OCI-LY7 (cell line): ENCODE data around the gene TLR1.

Experiments used
- EZH2phosphoT487 ChIP-seq: fragments of 200-600 bp; sonication (generic); IDR thresholded peaks from 2 replicates; pipeline ENCODE4 v1.6.1; 2018; ENCODE audit warnings: low read depth, borderline replicate concordance, mild to moderate bottlenecking, mixed run types, antibody characterized with exemption, low read length, moderate library complexity, mixed read lengths
- TF ChIP-seq, protein P1 (sequence below): fragments of 200-600 bp; sonication (generic); conservative IDR thresholded peaks from 2 replicates; pipeline ENCODE4 v1.5.1; 2014; ENCODE audit warnings: mild to moderate bottlenecking, antibody characterized with exemption, low read length, moderate library complexity, mixed read lengths

DNA sequence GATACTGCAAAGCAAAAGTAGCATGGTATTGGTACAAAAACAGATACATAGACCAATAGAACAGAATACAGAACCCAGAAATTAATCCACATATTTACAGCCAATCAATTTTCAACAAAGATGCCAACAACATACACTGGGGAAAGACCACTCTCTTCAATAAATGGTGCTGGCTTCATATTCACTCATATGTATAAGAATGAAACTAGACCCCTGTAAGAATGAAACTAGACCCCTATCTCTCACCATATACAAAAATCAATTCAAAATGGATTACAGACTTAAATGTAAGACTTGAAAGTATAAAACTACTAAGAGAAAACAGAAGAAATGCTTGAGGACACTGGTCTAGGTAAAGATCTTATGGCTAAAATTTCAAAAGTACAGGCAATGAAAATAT, 32.7 kb upstream of the TLR1 start:
- TF ChIP-seq, protein P1, sequence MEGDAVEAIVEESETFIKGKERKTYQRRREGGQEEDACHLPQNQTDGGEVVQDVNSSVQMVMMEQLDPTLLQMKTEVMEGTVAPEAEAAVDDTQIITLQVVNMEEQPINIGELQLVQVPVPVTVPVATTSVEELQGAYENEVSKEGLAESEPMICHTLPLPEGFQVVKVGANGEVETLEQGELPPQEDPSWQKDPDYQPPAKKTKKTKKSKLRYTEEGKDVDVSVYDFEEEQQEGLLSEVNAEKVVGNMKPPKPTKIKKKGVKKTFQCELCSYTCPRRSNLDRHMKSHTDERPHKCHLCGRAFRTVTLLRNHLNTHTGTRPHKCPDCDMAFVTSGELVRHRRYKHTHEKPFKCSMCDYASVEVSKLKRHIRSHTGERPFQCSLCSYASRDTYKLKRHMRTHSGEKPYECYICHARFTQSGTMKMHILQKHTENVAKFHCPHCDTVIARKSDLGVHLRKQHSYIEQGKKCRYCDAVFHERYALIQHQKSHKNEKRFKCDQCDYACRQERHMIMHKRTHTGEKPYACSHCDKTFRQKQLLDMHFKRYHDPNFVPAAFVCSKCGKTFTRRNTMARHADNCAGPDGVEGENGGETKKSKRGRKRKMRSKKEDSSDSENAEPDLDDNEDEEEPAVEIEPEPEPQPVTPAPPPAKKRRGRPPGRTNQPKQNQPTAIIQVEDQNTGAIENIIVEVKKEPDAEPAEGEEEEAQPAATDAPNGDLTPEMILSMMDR = no peak
- no peak for TF ChIP-seq EZH2phosphoT487
